Activated CD4-positive, alpha-beta T cell treated with anti-CD3 and anti-CD28 coated beads, Interleukin-2, amount 50 U/mL, for 48 hours (primary cell): Measurements from ENCODE around the gene OSBP2.

ENCODE experiments used
- DNase-seq, 2 experiments: peaks; one replicate each; pipeline ENCODE4 v3.0.0-alpha.2; 2020

OSBP2 gene

DNA sequence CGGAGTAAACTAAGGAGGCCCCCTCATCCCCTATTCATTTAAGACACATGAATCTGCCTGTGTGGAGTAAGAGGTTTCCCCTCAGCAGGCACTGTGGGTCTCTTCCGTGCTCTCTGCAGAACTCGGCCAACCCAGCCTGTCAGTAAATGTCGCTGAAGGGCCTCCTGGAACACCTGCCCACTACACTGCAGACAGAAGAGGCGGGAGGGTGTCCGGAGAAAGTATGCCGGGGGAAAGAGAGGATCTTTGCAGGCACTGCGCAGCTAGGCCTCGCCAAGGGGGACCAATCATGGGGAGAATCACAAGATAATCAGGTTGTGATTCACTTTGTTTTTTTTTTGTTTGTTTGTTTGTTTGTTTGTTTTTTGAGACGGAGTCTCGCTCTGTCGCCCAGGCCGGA, 163.1 kb downstream of the OSBP2 start:
- DNase-seq, result no peak

GRCh38 chr22:30858976-30859713, 164.5 kb downstream of the OSBP2 start:
- DNase-seq, result no peak

GRCh38 chr22:30859714-30860095, 165.0 kb downstream of the OSBP2 start:
- DNase-seq, result no peak

GRCh38 chr22:30860176-30861105, 165.8 kb downstream of the OSBP2 start:
- DNase-seq, result no peak

- DNase-seq, result no peak
Measured at GRCh38 chr22:30861131-30861530, 166.5 kb downstream of the OSBP2 start.

DNA sequence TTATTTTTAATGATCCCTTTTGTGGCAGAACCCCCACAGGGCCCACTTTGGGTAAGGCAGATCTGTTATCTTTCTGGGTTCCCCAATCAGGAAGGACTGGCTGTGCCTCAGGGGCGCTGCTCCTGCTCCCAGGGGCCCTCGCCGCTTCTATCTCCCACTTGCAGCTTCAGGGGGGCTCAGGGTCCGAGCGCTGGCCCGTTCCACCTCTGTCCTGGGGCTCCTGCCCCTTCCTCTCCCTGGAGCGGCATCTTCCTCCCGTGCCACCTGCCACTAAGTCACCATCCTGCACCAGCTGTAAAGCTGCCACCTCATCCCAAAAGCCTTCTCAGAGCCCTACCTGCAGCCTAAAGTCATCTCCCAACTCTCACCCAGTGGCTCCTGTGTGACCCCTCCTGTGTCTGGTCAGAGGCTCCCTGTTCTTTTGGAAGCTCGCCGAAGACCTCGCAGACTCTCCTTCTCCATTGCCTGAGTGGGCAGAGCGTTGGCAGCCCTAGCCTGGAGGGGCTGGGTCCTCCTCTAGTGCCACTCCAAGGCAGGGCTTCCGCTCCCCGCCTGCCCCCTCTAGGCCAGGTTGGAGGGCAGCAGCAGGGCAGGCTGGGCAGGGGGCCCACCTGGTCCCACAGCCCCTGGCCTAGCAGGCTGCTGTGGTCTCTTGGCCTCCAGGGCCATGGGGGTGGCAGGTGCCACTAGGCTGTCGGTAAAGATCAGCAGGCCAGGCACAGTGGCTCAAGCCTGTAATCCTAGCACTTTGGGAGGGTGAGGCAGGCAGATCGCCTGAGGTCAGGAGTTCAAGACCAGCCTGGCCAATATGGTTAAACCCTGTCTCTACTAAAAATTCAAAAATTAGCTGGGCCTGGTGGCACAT, 167.2 kb downstream of the OSBP2 start:
- DNase-seq, result no peak

GRCh38 chr22:30863081-30863833, 168.6 kb downstream of the OSBP2 start:
- no peak for DNase-seq

DNA sequence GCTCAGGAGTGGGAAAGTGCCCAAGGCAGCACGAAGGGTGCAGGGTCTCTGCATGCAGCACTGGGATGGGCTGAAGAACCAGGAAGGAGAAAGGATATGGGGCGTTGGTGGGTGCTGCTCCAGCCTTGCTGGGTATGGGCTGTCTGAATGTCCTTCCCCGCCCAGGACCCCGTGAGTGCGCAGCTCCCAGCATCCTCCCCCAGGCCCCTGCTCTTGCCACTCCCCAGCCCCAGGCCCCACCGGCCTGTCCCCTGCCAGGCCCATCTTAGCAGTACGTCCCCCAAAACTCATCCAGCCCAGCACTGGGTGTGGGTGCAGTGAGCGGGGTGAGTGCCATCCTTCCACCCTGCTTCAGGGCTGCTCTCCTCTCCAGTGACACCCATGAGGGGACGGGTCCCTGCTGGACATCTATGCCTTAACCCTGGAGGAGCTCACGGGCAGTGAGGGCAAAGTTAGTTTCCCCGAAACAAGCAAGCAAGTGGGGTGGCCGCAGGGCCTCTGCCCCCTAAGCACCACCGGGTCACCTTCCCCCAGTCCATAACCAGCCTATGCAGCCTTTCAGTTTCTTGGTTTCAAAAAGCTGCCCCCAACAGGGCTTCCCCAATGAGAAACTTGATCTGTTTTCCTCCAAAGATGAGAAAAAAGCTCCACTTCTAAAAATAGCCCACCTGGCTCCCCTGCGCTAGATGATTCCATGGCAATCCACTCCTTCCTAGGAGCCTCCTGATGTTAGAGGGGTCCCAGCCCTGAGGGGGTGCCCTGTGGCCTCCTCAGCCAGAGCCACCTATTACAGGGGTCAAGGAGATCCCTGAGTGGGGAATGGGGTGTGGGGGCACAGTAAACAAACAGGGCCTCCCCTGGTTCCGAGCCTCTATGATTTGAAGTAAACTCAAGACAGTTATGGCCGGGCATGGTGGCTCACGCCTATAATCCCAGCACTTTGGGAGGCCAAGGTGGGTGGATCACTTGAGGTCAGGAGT, 170.1 kb downstream of the OSBP2 start:
- DNase-seq, result no peak

- DNase-seq, result no peak
Measured at GRCh38 chr22:30865656-30866055, 171.0 kb downstream of the OSBP2 start.

DNA sequence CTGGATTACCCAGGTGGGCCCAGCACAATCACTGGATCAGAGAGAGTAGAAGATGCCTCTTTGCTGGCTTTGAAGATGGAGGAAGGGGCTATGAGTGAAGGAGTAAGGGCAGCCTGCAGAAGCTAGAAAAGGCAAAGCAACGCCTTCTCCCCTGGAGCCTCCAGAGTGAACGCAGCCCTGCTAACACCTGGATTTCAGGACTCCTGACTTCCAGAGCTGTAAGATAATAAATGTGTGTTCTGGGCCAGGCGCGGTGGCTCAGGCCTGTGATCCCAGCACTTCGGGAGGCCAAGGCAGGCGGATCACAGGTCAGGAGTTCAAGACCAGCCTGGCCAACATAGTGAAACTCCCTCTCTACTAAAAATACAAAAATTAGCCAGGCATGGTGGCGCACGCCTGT, 171.5 kb downstream of the OSBP2 start:
- no peak for DNase-seq

GRCh38 chr22:30866811-30867271, 172.2 kb downstream of the OSBP2 start:
- DNase-seq, result no peak

DNA sequence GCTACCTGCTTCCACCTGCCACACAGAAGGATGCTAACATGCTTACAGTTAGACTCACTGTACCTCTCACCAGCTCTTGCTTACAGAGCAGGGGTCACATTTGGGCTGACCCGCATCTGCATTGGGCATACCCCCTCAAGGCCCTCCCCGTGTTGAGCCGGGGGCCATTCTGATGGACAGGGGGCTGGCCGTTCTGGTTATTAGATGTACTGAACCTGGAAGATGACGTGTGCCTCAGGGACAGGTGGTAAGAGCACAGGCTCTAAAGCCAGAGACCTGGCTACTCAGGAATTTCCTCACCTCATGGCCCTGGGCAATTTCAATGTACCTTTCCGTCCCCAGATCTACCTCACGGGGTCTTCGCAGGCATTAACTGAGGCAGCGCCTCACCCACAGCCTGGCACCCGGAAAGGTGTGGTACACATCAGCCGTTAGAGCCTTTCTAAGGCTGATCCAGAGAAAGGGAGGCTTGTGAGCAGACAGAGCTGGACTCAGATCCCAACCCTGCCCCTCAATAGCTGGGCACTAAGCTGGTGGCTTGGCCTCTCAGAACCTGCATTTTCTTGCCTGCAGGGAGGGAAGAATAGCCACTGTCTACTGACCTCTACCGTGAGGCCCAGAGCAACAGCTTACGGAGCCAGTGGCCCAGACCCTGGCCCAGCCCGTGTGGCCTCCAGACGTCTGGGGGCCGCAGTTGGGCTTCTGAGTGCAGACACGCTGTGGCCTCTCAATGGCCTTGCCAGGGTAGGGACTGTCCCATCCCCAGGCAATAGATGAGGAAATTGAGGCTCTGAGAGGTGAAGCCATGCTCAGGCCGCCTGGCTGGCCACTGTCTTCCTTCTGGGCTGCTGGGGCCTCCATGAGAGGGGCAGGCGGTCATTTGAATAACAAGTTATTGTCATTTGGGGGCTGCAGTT, 173.3 kb downstream of the OSBP2 start:
- DNase-seq, result no peak

- no peak for DNase-seq
Measured at GRCh38 chr22:30868663-30869385, 174.2 kb downstream of the OSBP2 start.

- DNase-seq, result no peak
Measured at GRCh38 chr22:30869667-30870395, 175.2 kb downstream of the OSBP2 start.

DNA sequence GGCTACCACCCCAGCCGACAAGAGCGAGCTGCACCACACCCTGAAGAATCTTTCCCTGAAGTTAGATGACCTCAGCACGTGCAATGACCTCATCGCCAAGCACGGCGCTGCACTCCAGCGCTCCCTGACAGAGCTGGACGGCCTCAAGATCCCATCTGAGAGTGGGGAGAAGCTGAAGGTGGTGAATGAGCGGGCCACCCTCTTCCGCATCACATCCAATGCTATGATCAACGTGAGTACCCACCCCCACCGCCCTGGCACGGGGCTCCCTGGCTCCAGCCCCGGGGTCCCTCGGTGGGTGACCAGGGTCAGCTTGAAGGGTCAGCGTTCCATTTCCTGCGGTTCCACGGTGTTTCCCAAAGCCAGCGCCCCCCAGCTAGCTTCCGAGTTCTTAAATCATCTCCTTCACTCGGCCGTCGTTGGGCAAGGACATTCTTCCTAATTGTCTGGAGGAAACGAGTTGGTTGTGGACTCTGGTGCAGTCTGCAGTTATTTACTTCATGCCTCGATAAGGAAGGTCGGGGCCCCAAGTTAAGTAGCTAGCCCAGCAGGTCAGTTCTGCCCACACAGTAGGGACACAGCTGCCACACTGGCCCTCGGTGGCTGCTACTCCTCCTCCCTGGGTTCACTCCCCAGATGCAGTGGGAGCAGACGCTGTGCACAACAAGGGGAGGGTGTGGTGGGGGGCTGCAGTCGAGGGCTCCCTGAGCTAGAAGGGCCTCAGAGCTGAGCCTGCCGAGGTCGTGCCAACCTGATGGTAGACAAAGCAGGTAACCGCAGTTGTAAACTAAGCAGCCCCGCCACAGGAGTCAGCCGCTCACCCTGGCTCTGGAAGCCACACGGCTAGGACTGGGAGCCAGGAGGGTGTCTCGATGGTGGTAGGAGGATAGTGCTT, 176.0 kb downstream of the OSBP2 start:
- no peak for DNase-seq

DNA sequence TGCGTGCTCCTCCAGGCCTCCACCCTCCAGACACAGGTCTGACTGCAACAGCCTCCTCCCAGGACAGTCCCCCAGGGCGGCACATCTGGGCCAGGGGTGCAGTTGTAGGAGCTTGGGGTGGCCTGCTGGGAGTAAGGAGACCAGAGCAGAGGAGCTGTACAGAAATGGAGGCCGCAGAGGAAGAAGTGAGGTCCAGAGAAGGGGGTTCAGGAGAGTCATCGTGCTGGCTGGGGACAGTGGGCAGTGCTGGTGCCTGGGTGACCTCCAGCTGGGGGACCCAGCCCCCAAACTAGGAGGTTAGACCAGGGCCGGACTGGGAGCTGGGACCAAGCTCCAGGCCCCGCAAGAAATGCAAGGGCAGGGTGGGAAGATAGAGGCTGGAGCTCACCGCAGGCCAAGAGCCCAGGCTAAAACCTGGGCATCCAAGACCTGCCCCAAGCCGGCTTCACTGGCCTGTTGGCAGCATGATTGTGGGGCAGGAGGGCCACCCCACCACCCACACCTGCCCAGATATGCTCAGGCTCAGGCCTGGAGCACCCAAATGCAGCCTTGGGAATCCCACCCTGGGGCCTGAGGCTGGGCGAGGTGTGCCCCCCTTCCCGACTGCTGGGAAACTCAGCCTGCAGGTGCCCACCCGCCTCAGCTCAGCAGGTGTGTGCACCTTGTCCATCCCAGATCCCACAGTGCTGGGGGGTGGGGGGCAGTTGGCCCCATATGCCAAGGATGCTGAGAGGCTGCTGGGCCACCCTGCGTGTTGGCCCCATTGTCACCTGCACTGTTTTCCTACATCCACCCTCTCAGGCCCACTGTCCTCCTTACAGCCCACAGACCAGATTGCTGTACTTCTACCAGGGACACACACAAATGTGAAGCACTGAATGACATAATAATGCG, 177.0 kb downstream of the OSBP2 start:
- no peak for DNase-seq
